T-cell (primary cell): Measurements from ENCODE around the gene MAMDC2. TPM values are rescaled to one million over a fixed set of nuclear protein-coding genes. Genes with fewer than 3 reads are reported as not detected.

ENCODE experiments used
- ATAC-seq, 4 experiments: fragments of 200-7000 bp in 3 of 4; fragments of 150-1000 bp in 1 of 4; cut with Tn5 transposase; replicated peaks in 1 of 4; 1 replicate in 3 of 4; 2 replicates in 1 of 4; pipeline ENCODE4 v1.10.0; 2021; ENCODE audit warnings: moderate library complexity in 3 of 4, mild to moderate bottlenecking in 2 of 4, moderate number of reproducible peaks in 1 of 4
- CTCF ChIA-PET, 2 donors: fragments of 300-600 bp; sonication (Branson Sonifier 250); formaldehyde crosslinking; loops; one replicate each; lab custom pipeline; 2022; ENCODE audit warnings: antibody characterized with exemption in 2 of 2; lab: Charles Lee
- POLR2A ChIA-PET, 2 donors: fragments of 300-600 bp; sonication (Branson Sonifier 250); formaldehyde crosslinking; loops; one replicate each; lab custom pipeline; 2022; ENCODE audit warnings: antibody characterized with exemption in 2 of 2; lab: Charles Lee
- DNase-seq, 35 experiments: peaks; one replicate each; pipeline versions ENCODE4 v3.0.0 to v3.0.0-alpha.2; 2013 to 2023
- H3K27ac ChIP-seq: one replicate; pipeline ENCODE4 v1.5.1; 2013; ENCODE audit warnings: low read length
- H3K27me3 ChIP-seq, 2 experiments: replicated peaks in 1 of 2; 1 replicate in 1 of 2; 2 replicates in 1 of 2; pipeline versions ENCODE4 v1.6.1 to v1.7.0; 2013; ENCODE audit warnings: low read length in 1 of 2, mixed read lengths in 1 of 2; ENCODE audit not compliant: control insufficient read depth in 2 of 2, insufficient read depth in 2 of 2; ENCODE audit errors: extremely low read depth in 1 of 2
- H3K36me3 ChIP-seq, 2 donors: 1 replicate in 1 of 2; 2 replicates in 1 of 2; pipeline versions ENCODE4 v1.6.1 to v1.7.0; 2013; ENCODE audit warnings: low read length in 1 of 2; ENCODE audit not compliant: control insufficient read depth in 2 of 2, insufficient read depth in 1 of 2; ENCODE audit errors: extremely low read depth in 1 of 2
- H3K4me1 ChIP-seq, 2 experiments: 1 replicate in 1 of 2; 2 replicates in 1 of 2; pipeline versions ENCODE4 v1.6.1 to v1.7.0; 2013; ENCODE audit warnings: low read length in 2 of 2, mixed read lengths in 1 of 2; ENCODE audit not compliant: insufficient read depth in 2 of 2, control insufficient read depth in 1 of 2; ENCODE audit errors: extremely low read depth in 1 of 2
- H3K4me3 ChIP-seq, 2 donors: 1 replicate in 1 of 2; 2 replicates in 1 of 2; pipeline versions ENCODE4 v1.5.1 to v1.7.0; 2013; ENCODE audit warnings: mild to moderate bottlenecking in 2 of 2, low read length in 1 of 2, moderate library complexity in 1 of 2; ENCODE audit not compliant: control insufficient read depth in 1 of 2; ENCODE audit errors: extremely low read depth in 1 of 2
- H3K9me3 ChIP-seq: 2 replicates; pipeline ENCODE4 v1.7.0; 2013
- H3K27ac Mint-ChIP-seq, 2 donors: one replicate each; pipeline ENCODE4 v1.8.0; 2020 to 2021; ENCODE audit warnings: mild to moderate bottlenecking in 2 of 2, mixed read lengths in 2 of 2
- H3K27me3 Mint-ChIP-seq, 2 donors: one replicate each; pipeline ENCODE4 v1.8.0; 2021 to 2022; ENCODE audit warnings: mixed read lengths in 2 of 2
- H3K36me3 Mint-ChIP-seq: one replicate; pipeline ENCODE4 v1.8.0; 2021; ENCODE audit warnings: mixed read lengths
- H3K4me1 Mint-ChIP-seq, 3 donors: one replicate each; pipeline ENCODE4 v1.8.0; 2020 to 2022; ENCODE audit warnings: mixed read lengths in 3 of 3, mild to moderate bottlenecking in 1 of 3
- H3K4me3 Mint-ChIP-seq, 3 donors: one replicate each; pipeline ENCODE4 v1.8.0; 2020 to 2022; ENCODE audit warnings: mild to moderate bottlenecking in 3 of 3, mixed read lengths in 3 of 3, moderate library complexity in 3 of 3
- H3K9me3 Mint-ChIP-seq, 3 donors: one replicate each; pipeline ENCODE4 v1.8.0; 2020 to 2022; ENCODE audit warnings: mixed read lengths in 3 of 3
- WGBS: methylation state at CpG from one replicate; pipeline ENCODE4 v1.1.5; 2013; ENCODE audit warnings: missing lambda C conversion rate; ENCODE audit not compliant: insufficient coverage; 5-methylcytosine and 5-hydroxymethylcytosine counted together
- total RNA-seq, 35 experiments: library from RNA in 6 of 35; stranded (reverse) in 6 of 35; fragments of 120-200 nt in 1 of 35; gene quantifications; one replicate each; pipeline versions ENCODE4 v1.2.1 to v1.2.4 and lab custom pipeline; 2013 to 2026

MAMDC2 gene
- total RNA-seq, 5 donors from 2014 or later (not counting 1 experiment from before 2014, with no cell fraction given): 0.09 to 0.19 (median 0.12) TPM; not detected in 2

DNA sequence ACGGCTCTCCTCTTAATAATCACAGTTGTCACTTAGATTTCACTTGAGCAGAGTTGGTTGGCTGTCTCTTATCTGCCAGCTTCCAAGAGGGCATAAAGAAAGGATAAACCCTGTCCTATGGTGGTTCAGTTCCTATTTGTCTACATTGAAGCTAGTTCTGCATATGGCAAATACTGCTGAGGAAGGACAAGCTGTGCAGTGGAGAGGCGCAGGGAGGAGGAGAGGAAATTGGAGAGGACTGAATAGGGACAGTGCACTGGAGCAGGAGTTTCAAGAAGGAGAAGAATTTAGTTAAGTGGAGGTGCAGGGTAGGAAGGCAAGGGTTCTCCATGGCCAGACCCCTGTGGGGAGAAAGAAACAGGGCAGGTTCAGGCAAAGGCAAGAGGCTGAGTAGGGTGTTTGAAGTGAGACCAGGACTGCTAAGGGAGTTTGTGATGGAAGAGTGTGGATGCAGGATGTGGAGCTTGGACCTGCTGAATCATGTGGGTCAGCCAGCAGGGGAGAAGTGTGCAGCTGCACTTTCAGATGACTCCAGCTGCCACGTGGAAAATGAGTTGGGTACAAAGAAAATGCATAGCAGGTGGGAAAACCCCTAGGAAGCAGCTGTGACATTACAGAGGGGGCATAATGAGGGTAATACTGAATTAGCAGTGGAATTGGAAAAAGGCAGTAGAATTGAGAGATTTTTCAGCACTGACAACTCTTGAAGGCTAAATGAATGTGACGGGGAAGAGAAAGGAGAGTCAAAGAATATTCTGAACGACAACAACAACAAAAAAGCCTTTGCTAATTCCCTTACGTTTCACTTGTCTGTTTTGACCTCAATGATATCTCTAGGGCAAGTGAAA, 66.8 kb downstream of the MAMDC2 start:
- H3K36me3 ChIP-seq: no peaks in the 10 kb centered on the region
- no peak for DNase-seq
- Mint-ChIP-seq H3K27ac (no peak overlapping the region), H3K4me1 (peaks cover 6 to 10% (median 8%) of the 10 kb centered on the region in 3 donors), H3K9me3 (no peaks in the 10 kb centered on the region), H3K4me3 (no peak overlapping the region), H3K36me3 (no peaks in the 10 kb centered on the region), H3K27me3 (peaks cover 15 to 23% of the 10 kb centered on the region in 2 donors)
- ATAC-seq: no peak
- no peaks in the 10 kb centered on the region for H3K4me1 ChIP-seq
- ChIA-PET POLR2A (no interaction called here), CTCF (interaction anchor here (0.7 to 3.1 kb wide), 9 partner anchors 10 to 688 kb away, joined by 3 to 9 read pairs (median 4); no protein-coding TSS in a partner anchor)
- no peak overlapping the region for H3K27ac ChIP-seq
- no peak overlapping the region for H3K4me3 ChIP-seq
- H3K9me3 ChIP-seq: no peaks in the 10 kb centered on the region
- WGBS: 52% methylated on average over 4 of the region's 6 CpGs
- peaks cover 0 to 9% of the 10 kb centered on the region in 2 experiments for H3K27me3 ChIP-seq

- Histone ChIP-seq H3K36me3 (no peaks in the 10 kb centered on the region), H3K27ac (no peak overlapping the region), H3K27me3 (peaks cover 0 to 9% of the 10 kb centered on the region in 2 experiments), H3K4me3 (no peak overlapping the region), H3K9me3 (no peaks in the 10 kb centered on the region), H3K4me1 (no peaks in the 10 kb centered on the region)
- H3K36me3 Mint-ChIP-seq: no peaks in the 10 kb centered on the region
- H3K4me3 Mint-ChIP-seq: no peak overlapping the region
- H3K27ac Mint-ChIP-seq: no peak overlapping the region
- DNase-seq (peak in 28 of 35 experiments; percentile 2 to 60 (median 26)), ATAC-seq (peak in 1 of 4 experiments; percentile 50)
- WGBS: 12% methylated on average over 3 of the region's 4 CpGs
- ChIA-PET CTCF (interaction anchor here (0.7 to 3.1 kb wide), 11 partner anchors 10 to 689 kb away, joined by 3 to 9 read pairs (median 4); no protein-coding TSS in a partner anchor), POLR2A (no interaction called here)
- H3K27me3 Mint-ChIP-seq: peaks cover 15 to 28% of the 10 kb centered on the region in 2 donors
- peaks cover 6 to 10% (median 8%) of the 10 kb centered on the region in 3 donors for H3K4me1 Mint-ChIP-seq
- H3K9me3 Mint-ChIP-seq: no peaks in the 10 kb centered on the region
Observed at GRCh38 chr9:70111042-70111602, 67.5 kb downstream of the MAMDC2 start.

GRCh38 chr9:70111641-70112236, 68.1 kb downstream of the MAMDC2 start:
- no peak for ATAC-seq
- peaks cover 15 to 29% of the 10 kb centered on the region in 2 donors for H3K27me3 Mint-ChIP-seq

DNA sequence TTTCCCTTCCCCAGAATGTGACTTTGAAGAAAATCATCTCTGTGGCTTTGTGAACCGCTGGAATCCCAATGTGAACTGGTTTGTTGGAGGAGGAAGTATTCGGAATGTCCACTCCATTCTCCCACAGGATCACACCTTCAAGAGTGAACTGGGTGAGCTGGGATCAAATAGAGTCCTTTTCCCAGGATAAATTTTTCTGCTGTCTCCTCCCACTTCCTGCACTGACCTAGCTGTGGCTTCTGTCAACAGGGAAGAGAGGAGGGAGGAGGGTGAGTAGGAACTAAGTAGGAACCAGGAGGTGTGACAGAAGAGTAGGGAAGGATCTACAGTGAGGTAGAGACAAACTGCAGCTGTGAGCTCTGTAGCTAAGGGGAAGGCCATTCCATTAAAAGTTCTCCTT, 69.3 kb downstream of the MAMDC2 start:
- no CpG with 5 or more reads among the region's 2 CpGs for WGBS
- H3K36me3 Mint-ChIP-seq: no peaks in the 10 kb centered on the region
- H3K36me3 ChIP-seq: no peaks in the 10 kb centered on the region
- no peak overlapping the region for H3K4me3 ChIP-seq
- no peaks in the 10 kb centered on the region for H3K9me3 Mint-ChIP-seq
- no peak overlapping the region for H3K27ac Mint-ChIP-seq
- H3K9me3 ChIP-seq: no peaks in the 10 kb centered on the region
- no peaks in the 10 kb centered on the region for H3K4me1 ChIP-seq
- CTCF ChIA-PET: interaction anchor here in 1 of 2 donors (0.6 to 3.1 kb wide), 5 partner anchors 10 to 722 kb away, joined by 3 to 9 read pairs (median 3); no protein-coding TSS in a partner anchor
- H3K27ac ChIP-seq: no peak overlapping the region
- H3K27me3 Mint-ChIP-seq: peaks cover 20 to 30% of the 10 kb centered on the region in 2 donors
- POLR2A ChIA-PET: interaction anchor here in 1 of 2 donors (0.8 kb wide), 1 partner anchor 9 kb away, joined by 4 read pairs; no protein-coding TSS in a partner anchor
- no peak for ATAC-seq
- no peak for DNase-seq
- H3K4me3 Mint-ChIP-seq: no peak overlapping the region
- peaks cover 6 to 10% (median 8%) of the 10 kb centered on the region in 3 donors for H3K4me1 Mint-ChIP-seq
- peaks cover 0 to 9% of the 10 kb centered on the region in 2 experiments for H3K27me3 ChIP-seq

More at GRCh38 chr9:70111641-70112236, 68.1 kb downstream of the MAMDC2 start:
- no peaks in the 10 kb centered on the region for H3K9me3 ChIP-seq
- no peaks in the 10 kb centered on the region for H3K36me3 ChIP-seq
- no peak overlapping the region for H3K4me3 Mint-ChIP-seq
- H3K4me1 ChIP-seq: no peaks in the 10 kb centered on the region
- peak overlapping the region in 1 of 2 donors; percentile 11 for H3K27ac Mint-ChIP-seq
- no peaks in the 10 kb centered on the region for H3K9me3 Mint-ChIP-seq
- WGBS: 67% methylated on average over 5 of the region's 5 CpGs
- ChIA-PET CTCF (interaction anchor here (0.5 to 3.1 kb wide), 10 partner anchors 11 to 690 kb away, joined by 3 to 9 read pairs (median 4); no protein-coding TSS in a partner anchor), POLR2A (no interaction called here)
- DNase-seq: no peak
- H3K27me3 ChIP-seq: peaks cover 0 to 9% of the 10 kb centered on the region in 2 experiments
- H3K27ac ChIP-seq: no peak overlapping the region
- no peaks in the 10 kb centered on the region for H3K36me3 Mint-ChIP-seq
- no peak overlapping the region for H3K4me3 ChIP-seq
- H3K4me1 Mint-ChIP-seq: peaks cover 6 to 10% (median 8%) of the 10 kb centered on the region in 3 donors

GRCh38 chr9:70113403-70114022, 69.9 kb downstream of the MAMDC2 start:
- 38% methylated on average over 1 of the region's 4 CpGs for WGBS
- Histone ChIP-seq H3K27ac (no peak overlapping the region), H3K36me3 (no peaks in the 10 kb centered on the region), H3K9me3 (no peaks in the 10 kb centered on the region), H3K4me3 (no peak overlapping the region), H3K27me3 (peaks cover 0 to 9% of the 10 kb centered on the region in 2 experiments), H3K4me1 (no peaks in the 10 kb centered on the region)
- ChIA-PET POLR2A (no interaction called here), CTCF (interaction anchor here in 1 of 2 donors (0.6 to 3.1 kb wide), 5 partner anchors 10 to 723 kb away, joined by 3 to 9 read pairs (median 3); no protein-coding TSS in a partner anchor)
- Mint-ChIP-seq H3K9me3 (no peaks in the 10 kb centered on the region), H3K27me3 (peaks cover 20 to 32% of the 10 kb centered on the region in 2 donors), H3K27ac (no peak overlapping the region), H3K36me3 (no peaks in the 10 kb centered on the region), H3K4me1 (peaks cover 6 to 10% (median 8%) of the 10 kb centered on the region in 3 donors), H3K4me3 (no peak overlapping the region)
- no peak for ATAC-seq
- DNase-seq: peak in 3 of 35 experiments; percentile 1 to 12 (median 2)
